ENCODE measurements around the gene MTUS2.
A peak's percentile ranks its signal among the peaks of the same experiment; 100 is the strongest.
"Not testable (repeated sequence)": the region's sequence is repeated elsewhere in the genome, so short reads cannot be mapped to it uniquely, and the experiment has no call there.

Gene MTUS2

DNA sequence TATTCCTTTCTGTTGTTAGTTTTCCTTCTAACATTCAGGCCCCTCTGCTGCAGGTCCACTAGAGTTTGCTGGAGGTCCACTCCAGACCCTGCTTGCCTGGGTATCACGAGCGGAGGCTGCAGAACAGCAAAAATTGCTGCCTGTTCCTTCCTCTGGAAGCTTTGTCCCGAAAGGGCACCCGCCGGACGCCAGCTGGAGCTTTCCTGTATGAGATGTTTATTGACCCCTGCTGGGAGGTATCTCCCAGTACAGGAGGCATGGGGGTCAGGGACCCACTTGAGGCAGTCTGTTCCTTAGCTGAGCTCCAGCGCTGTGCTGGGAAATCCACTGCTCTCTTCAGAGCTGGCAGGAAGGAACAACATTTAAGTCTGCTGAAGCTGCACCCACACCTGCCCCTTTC is 516.2 kb downstream of the MTUS2 start:
- TF ChIP-seq, protein P1, sequence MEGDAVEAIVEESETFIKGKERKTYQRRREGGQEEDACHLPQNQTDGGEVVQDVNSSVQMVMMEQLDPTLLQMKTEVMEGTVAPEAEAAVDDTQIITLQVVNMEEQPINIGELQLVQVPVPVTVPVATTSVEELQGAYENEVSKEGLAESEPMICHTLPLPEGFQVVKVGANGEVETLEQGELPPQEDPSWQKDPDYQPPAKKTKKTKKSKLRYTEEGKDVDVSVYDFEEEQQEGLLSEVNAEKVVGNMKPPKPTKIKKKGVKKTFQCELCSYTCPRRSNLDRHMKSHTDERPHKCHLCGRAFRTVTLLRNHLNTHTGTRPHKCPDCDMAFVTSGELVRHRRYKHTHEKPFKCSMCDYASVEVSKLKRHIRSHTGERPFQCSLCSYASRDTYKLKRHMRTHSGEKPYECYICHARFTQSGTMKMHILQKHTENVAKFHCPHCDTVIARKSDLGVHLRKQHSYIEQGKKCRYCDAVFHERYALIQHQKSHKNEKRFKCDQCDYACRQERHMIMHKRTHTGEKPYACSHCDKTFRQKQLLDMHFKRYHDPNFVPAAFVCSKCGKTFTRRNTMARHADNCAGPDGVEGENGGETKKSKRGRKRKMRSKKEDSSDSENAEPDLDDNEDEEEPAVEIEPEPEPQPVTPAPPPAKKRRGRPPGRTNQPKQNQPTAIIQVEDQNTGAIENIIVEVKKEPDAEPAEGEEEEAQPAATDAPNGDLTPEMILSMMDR (IDR thresholded peaks at IDR 0.05; ENCODE audit: low read depth, low read length, missing control alignments) = no peak
- H3K4me3 ChIP-seq (replicated peaks; ENCODE audit: low read depth, low read length) = no peak overlapping the region
- no peak for DNase-seq (ENCODE audit: extremely low read depth, low read depth)

DNA sequence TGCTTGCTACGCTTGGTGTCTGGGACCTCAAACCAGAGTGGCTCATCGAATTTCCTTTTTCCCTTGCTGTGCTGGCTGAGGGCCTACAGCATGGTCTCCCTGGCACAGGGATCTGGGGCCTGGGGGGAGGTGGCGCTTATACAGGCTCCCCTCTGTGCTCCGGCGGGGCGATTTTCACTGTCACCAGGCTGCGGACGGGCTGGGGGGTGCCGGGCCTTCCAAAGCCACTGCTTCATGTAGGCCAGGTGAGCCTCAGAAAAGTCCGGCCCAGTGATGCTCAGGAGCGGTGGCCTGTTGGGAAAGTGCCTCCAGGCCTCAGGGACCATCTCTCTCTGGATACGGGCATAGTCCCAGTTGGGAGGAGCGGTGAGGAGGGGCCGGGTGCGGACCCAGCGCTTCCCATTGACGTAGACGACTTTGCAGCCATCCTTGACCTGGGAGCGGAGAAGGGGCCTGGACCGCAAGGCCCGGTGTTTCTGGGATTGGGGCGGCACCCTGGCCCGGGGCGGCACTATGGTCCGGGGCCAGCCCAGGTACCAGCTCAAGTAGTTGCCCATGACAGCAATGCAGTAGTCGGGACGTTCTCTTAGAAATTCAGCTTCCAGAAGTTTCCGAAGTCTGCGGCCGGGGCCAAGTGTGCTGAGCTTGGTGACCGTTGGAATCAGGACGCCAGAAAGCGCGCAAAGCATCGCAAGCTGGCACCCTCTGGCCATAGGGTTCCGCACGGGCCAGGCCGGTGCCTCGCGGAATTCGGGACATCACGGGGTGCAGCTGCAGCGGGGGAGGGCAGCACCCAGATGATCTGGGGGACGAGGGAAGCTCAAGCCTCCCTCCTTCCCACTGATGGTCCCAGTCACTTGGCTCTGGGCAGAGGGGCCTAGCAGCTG is 519.5 kb downstream of the MTUS2 start:
- no peak overlapping the region for H3K4me3 ChIP-seq (replicated peaks; ENCODE audit: low read depth, low read length)
- TF ChIP-seq, protein P1 (IDR thresholded peaks at IDR 0.05; ENCODE audit: low read depth, low read length, missing control alignments) = no peak
- DNase-seq (ENCODE audit: extremely low read depth, low read depth) = no peak

DNA sequence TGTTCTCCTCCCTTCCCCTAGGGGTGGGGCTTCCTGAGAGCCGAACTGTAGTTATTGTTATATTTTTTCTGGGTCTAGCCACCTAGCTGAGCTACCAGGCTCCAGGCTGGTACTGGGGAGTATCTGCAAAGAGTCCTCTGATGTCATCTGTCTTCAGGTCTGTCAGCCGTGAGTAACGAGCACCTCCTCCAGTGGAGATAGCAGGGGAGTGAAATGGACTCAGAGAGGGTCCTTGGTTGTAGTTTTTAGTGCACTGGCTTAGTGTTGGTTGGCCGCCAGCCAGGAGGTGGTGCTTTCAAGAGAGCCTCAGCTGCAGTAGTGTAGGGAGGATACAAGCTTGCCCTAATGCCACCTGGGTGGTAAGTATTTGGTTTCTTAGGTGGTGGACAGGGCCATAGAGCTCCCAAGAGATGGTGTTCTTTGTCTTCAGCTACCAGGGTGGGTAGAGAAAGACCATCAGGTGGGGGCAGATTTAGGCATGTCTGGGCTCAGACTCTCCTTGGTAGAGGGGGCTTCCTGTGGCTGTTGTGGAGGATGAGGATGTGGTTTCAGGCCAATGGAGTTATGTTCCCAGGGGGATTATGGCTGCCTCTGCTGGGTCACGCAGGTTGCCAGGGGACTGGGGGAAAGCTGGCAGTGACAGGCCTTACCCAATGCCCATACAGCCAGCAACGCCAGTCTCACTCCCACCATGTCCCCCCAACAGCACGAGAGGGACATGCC is 525.9 kb downstream of the MTUS2 start:
- DNase-seq (ENCODE audit: extremely low read depth, low read depth); H3K4me3 ChIP-seq (replicated peaks; ENCODE audit: low read depth, low read length): not testable (repeated sequence)

DNA sequence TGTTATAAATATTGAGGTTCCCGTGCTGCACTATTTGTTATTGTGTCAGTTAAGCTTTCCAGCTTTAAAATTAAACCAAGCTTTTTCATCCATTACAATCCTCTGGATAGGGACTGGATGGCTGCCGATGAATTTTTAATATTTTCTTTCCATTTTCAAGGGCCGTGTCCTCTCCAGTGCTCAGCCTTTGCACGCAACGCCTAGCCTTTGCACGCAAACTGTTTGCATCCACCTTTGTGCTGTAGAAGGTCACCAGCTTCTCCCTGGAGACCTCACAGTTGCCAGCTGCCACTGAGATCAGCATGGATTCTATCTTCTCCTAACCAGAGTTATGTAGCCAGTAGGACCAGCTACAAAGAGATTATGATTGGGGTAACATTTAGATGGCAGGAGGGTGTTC is 534.9 kb downstream of the MTUS2 start:
- DNase-seq (ENCODE audit: extremely low read depth, low read depth) = no peak
- TF ChIP-seq, protein P1 (IDR thresholded peaks at IDR 0.05; ENCODE audit: low read depth, low read length, missing control alignments) = no peak
- no peak overlapping the region for H3K4me3 ChIP-seq (replicated peaks; ENCODE audit: low read depth, low read length)

DNA sequence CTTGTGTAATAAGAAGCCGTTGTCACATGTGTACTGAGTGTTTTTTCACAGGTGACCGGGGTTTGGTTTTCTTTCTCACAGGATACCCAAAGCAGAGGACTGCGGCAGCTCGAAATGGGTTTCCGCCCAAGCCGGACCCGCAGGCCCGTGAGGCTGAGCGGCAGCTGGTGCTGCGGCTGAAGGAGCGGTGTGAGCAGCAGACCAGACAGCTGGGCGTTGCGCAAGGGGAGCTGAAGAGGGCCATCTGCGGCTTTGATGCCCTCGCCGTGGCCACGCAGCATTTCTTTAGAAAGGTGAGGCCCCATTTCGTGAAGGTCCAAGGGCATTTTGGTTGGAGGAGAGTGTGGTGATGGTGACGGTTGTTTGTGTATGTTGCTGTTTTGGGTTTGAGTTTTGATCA is 539.0 kb downstream of the MTUS2 start:
- TF ChIP-seq, protein P1 (IDR thresholded peaks at IDR 0.05; ENCODE audit: low read depth, low read length, missing control alignments) = no peak
- no peak for DNase-seq (ENCODE audit: extremely low read depth, low read depth)
- H3K4me3 ChIP-seq (replicated peaks; ENCODE audit: low read depth, low read length) = no peak overlapping the region

DNA sequence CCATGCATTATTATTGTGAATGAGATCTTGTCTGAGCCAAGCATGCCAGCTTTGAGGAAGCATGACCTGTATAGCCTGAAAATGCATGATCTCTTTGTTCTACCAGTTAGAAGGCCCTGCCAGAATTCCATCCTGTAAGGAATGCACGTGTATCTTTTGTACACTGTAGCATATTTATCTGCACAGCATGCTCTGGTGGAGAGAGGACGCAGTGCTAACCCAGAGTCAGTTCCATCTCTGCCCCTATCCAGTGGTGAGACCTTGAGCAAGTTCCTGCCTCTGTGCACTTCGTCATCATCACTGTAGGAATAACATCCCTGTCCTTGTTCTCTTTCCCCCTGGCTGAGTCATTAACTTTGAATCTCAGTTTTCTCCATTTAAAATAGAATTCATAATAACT is 541.6 kb downstream of the MTUS2 start:
- TF ChIP-seq, protein P1 (IDR thresholded peaks at IDR 0.05; ENCODE audit: low read depth, low read length, missing control alignments) = no peak
- no peak for DNase-seq (ENCODE audit: extremely low read depth, low read depth)
- H3K4me3 ChIP-seq (replicated peaks; ENCODE audit: low read depth, low read length) = no peak overlapping the region

DNA sequence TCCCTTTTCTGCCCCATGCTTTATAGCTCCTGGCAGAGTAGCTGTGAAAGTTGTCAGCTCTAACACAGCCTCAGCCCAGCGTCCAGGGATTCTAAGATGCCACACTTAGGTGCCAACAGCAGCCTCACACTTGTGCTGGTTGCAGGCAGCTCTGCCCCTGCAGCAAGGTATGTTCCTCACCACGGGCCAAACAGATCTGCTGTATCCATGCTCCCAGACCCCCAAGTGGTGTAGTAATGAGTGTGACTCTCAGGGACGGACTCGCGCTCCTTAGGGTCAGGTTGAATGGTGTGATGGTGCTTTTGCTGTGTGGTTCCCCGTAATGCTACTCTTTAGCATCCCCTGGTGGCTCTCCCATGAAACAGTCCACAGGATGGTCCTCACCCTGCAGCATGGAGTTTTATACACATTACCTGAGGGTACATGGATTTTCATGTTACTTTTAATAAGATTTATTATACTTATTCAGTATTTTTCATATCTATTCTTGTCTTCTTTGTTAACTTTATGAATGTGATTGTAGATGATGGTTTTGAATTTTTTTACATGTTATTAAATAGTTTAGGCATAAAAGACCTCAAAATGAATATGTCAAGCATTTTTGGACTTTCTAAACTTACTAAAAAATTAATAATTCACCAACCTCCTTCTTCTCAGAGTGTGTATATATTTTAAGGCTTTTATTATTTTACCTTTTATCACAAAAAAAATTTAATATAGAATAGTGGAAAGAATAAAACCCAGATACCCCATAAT is 542.9 kb downstream of the MTUS2 start:
- peak; percentile 46 for DNase-seq (ENCODE audit: extremely low read depth, low read depth)
- no peak overlapping the region for H3K4me3 ChIP-seq (replicated peaks; ENCODE audit: low read depth, low read length)

More for the DNA sequence above, 542.9 kb downstream of the MTUS2 start:
- TF ChIP-seq, protein P1 (IDR thresholded peaks at IDR 0.05; ENCODE audit: low read depth, low read length, missing control alignments) = peak; percentile 99

Data from HFF-Myc (cell line).